HepG2 (cell line): ENCODE results near the gene TTLL11. TPM values are rescaled to one million over a fixed set of nuclear protein-coding genes. Genes with fewer than 3 reads are reported as not detected.

ENCODE experiments used
- ATAC-seq: fragments of 200-7000 bp; cut with Tn5 transposase; 3 replicates; pipeline ENCODE4 v1.9.1; 2020; ENCODE audit warnings: mild to moderate bottlenecking, moderate library complexity
- BruUV-seq: library from RNA; stranded (reverse); fragments of 400-500 nt; replicated peaks from 2 replicates; lab custom pipeline; 2021; lab: Mats Ljungman, UMichigan
- CTCF ChIA-PET: fragments of 300-600 bp; formaldehyde crosslinking; extraction: SDS; loops from one replicate; lab custom pipeline; 2021; ENCODE audit warnings: low total read pairs, inconsistent platforms, low intra/inter-chr PET ratio; lab: Yijun Ruan, JAX
- POLR2A ChIA-PET: fragments of 350-600 bp; sonication (Branson Sonifier 250); formaldehyde crosslinking; loops from one replicate; lab custom pipeline; 2020; ENCODE audit warnings: antibody characterized with exemption, inconsistent platforms; lab: Yijun Ruan, JAX
- DNase-seq: peaks from one replicate; pipeline ENCODE4 v3.0.0-alpha.2; 2015; ENCODE audit warnings: low spot score
- FAIRE-seq: peaks from 3 replicates; lab custom pipeline; 2011; peaks lifted over from hg19 to GRCh38; lab: Jason Lieb, UNC
- H2AFZ ChIP-seq: one replicate; pipeline ENCODE4 v1.6.1; 2011; ENCODE audit warnings: low read length, inconsistent platforms
- H3K27ac ChIP-seq: fragments of 300-600 bp; 3 replicates; pipeline ENCODE4 v1.8.0; 2011; ENCODE audit warnings: mixed run types, mild to moderate bottlenecking, mixed read lengths, low read length, inconsistent platforms; ENCODE audit not compliant: insufficient read depth; ENCODE audit errors: extremely low read length
- H3K27me3 ChIP-seq, 2 experiments: fragments of 200-600 bp in 1 of 2; 2 replicates in 1 of 2; 3 replicates in 1 of 2; pipeline versions ENCODE4 v1.6.0 to v1.8.0; 2011; ENCODE audit warnings: low read length in 2 of 2, mild to moderate bottlenecking in 2 of 2, moderate library complexity in 2 of 2, inconsistent platforms in 1 of 2; ENCODE audit not compliant: insufficient read depth in 2 of 2, control insufficient read depth in 1 of 2
- H3K36me3 ChIP-seq, 2 experiments: fragments of 200-600 bp in 1 of 2; replicated peaks in 1 of 2; 2 replicates in 1 of 2; 3 replicates in 1 of 2; pipeline versions ENCODE4 v1.5.1 to v1.8.0; 2011; ENCODE audit warnings: low read length in 2 of 2, inconsistent platforms in 1 of 2; ENCODE audit not compliant: insufficient read depth in 2 of 2, control insufficient read depth in 1 of 2
- H3K4me1 ChIP-seq: 2 replicates; pipeline ENCODE4 v1.5.1; 2012; ENCODE audit warnings: low read length, inconsistent platforms; ENCODE audit not compliant: insufficient read depth
- H3K4me2 ChIP-seq: 2 replicates; pipeline ENCODE4 v1.6.0; 2011; ENCODE audit warnings: low read depth, low read length, inconsistent platforms
- H3K4me3 ChIP-seq, 3 experiments: fragments of 200-600 bp in 1 of 3; sonication (generic), shearing (Covaris generic) in 1 of 3; replicated peaks in 1 of 3; 2 replicates each; pipeline ENCODE4 v1.5.1; 2011 to 2016; ENCODE audit warnings: low read length in 3 of 3, inconsistent platforms in 2 of 3, low read depth in 2 of 3, mild to moderate bottlenecking in 2 of 3, control low read depth in 1 of 3, mixed read lengths in 1 of 3; ENCODE audit not compliant: insufficient read depth in 1 of 3
- H3K79me2 ChIP-seq: one replicate; pipeline ENCODE4 v1.6.1; 2011; ENCODE audit warnings: low read length, inconsistent platforms; ENCODE audit not compliant: insufficient read depth
- H3K9ac ChIP-seq: 2 replicates; pipeline ENCODE4 v1.6.0; 2011; ENCODE audit warnings: mild to moderate bottlenecking, low read depth, low read length, inconsistent platforms; ENCODE audit not compliant: insufficient read depth
- H3K9me3 ChIP-seq: 2 replicates; pipeline ENCODE4 v1.5.1; 2012; ENCODE audit warnings: mild to moderate bottlenecking, low read length
- H4K20me1 ChIP-seq: 2 replicates; pipeline ENCODE4 v1.6.0; 2011; ENCODE audit warnings: inconsistent platforms, mild to moderate bottlenecking, low read length, moderate library complexity; ENCODE audit not compliant: insufficient read depth
- ATF5 ChIP-seq: sonication (generic); formaldehyde crosslinking; IDR thresholded peaks from 2 replicates; pipeline ENCODE4 v1.4.0; 2020; ENCODE audit warnings: mild to moderate bottlenecking, low read depth, missing genetic modification reagents
- CREB1 ChIP-seq, 2 experiments: fragments of 450-650 bp in 1 of 2; IDR thresholded peaks; 2 replicates each; pipeline ENCODE4 v1.6.1; 2016 to 2017; ENCODE audit warnings: control low read depth in 1 of 2, mild to moderate bottlenecking in 1 of 2, missing compliant biosample characterization in 1 of 2, missing genetic modification characterization in 1 of 2
- FOXA1 ChIP-seq, 2 experiments: fragments of 450-650 bp in 1 of 2; sonication (generic) in 1 of 2; formaldehyde crosslinking in 1 of 2; IDR thresholded peaks; 2 replicates each; pipeline versions ENCODE4 v1.4.0 to v1.6.1; 2016 to 2020; ENCODE audit warnings: missing genetic modification reagents in 1 of 2
- HOXA7 ChIP-seq: sonication (generic); formaldehyde crosslinking; IDR thresholded peaks from 2 replicates; pipeline ENCODE4 v1.8.1; 2022; ENCODE audit warnings: mild to moderate bottlenecking, missing genetic modification reagents, moderate library complexity
- JUNB ChIP-seq: sonication (generic); formaldehyde crosslinking; IDR thresholded peaks from 2 replicates; pipeline ENCODE4 v1.8.0; 2022; ENCODE audit warnings: missing genetic modification reagents, mild to moderate bottlenecking, borderline replicate concordance
- KDM1A ChIP-seq: IDR thresholded peaks from 2 replicates; pipeline ENCODE4 v1.6.1; 2016; ENCODE audit warnings: missing compliant biosample characterization
- KDM5B ChIP-seq: sonication (generic); formaldehyde crosslinking; IDR thresholded peaks from 2 replicates; pipeline ENCODE4 v1.4.0; 2020; ENCODE audit warnings: missing genetic modification reagents, mild to moderate bottlenecking, borderline replicate concordance
- ZBTB21 ChIP-seq: sonication (generic); formaldehyde crosslinking; IDR thresholded peaks from 2 replicates; pipeline ENCODE4 v1.4.0; 2020; ENCODE audit warnings: missing genetic modification reagents
- ZNF709 ChIP-seq: sonication (generic); formaldehyde crosslinking; IDR thresholded peaks from 2 replicates; pipeline ENCODE4 v1.5.0; 2020; ENCODE audit warnings: mild to moderate bottlenecking, missing genetic modification reagents
- WGBS: methylation state at CpG from one replicate; pipeline ENCODE4 v1.1.6; 2017; ENCODE audit warnings: low lambda C conversion rate; 5-methylcytosine and 5-hydroxymethylcytosine counted together
- in situ Hi-C: cut with HindIII; loops from 2 replicates; pipeline ENCODE4 v1.10.0; 2017; ENCODE audit warnings: low pct_unique_long_range_greater_than_20kb; ENCODE audit not compliant: extremely low pct_ligation_motif_present
- intact Hi-C: fragments of 100-400 bp; cut with micrococcal nuclease; formaldehyde crosslinking; loops from one replicate; pipeline ENCODE4 v1.10.0; 2022; ENCODE audit not compliant: unreplicated experiment
- polyA plus RNA-seq, 8 experiments: library from polyadenylated mRNA; depleted of rRNA in 3 of 8; stranded (reverse) in 7 of 8; unstranded in 1 of 8; fragments of >200 nt; fragmentation: Illumina TruSeq in 4 of 8; extraction: Trizol in 4 of 8; gene quantifications; 2 replicates each; pipeline versions ENCODE4 v1.2.1 to v1.2.3, GENCODE V29; 2011 to 2016; ENCODE audit warnings: low read depth in 4 of 8, missing spikeins in 1 of 8, mixed read lengths in 1 of 8; ENCODE audit not compliant: insufficient read depth in 1 of 8
- total RNA-seq, 5 experiments: library from RNA; depleted of rRNA; stranded (reverse); fragments of >200 nt; fragmentation: Illumina TruSeq; extraction: Trizol; gene quantifications; 2 replicates each; pipeline ENCODE4 v1.2.3, GENCODE V29; 2016; ENCODE audit warnings: low read depth in 1 of 5
- TF ChIP-seq, protein P1 (sequence below): sonication (generic); formaldehyde crosslinking; IDR thresholded peaks from 2 replicates; pipeline ENCODE4 v1.9.0; 2021; ENCODE audit warnings: missing genetic modification reagents, mild to moderate bottlenecking, borderline replicate concordance
- TF ChIP-seq, protein P2 (sequence below): IDR thresholded peaks from 2 replicates; pipeline ENCODE4 v1.6.1; 2016; ENCODE audit warnings: low read depth

TTLL11 gene
- total and polyA plus RNA-seq, 2 of the 13 experiments (the other 11 are each of a cell fraction or from before 2014, with no cell fraction given) = 4.5 to 5.2 TPM

GRCh38 chr9:121976751-121977150 is 116.4 kb downstream of the TTLL11 start:
- no peaks in the 10 kb centered on the region; the same call in 1 of the 2 replicates for H3K9me3 ChIP-seq
- ATAC-seq (no peak), FAIRE-seq (no peak), DNase-seq (no peak)
- H3K36me3 ChIP-seq = no peaks in the 10 kb centered on the region
- ChIA-PET CTCF (no interaction called here), POLR2A (no interaction called here)
- no peak overlapping the region for H3K27ac ChIP-seq
- no peaks in the 10 kb centered on the region for H3K27me3 ChIP-seq
- 64% methylated on average over 1 of the region's 1 CpG for WGBS
- H3K4me1 ChIP-seq = peaks cover 53% of the 10 kb centered on the region
- no TSS peak for BruUV-seq
- TF ChIP-seq ZNF709 (CRISPR knock-in tag) (no peak), HOXA7 (CRISPR knock-in tag) (no peak), ATF5 (CRISPR knock-in tag) (no peak), KDM1A (CRISPR knock-in tag) (no peak), FOXA1 (IDR thresholded peaks at IDR 0.05) (no peak), FOXA1 (CRISPR knock-in tag; IDR thresholded peaks at IDR 0.05) (no peak), ZBTB21 (CRISPR knock-in tag) (peak; percentile 65), KDM5B (CRISPR knock-in tag) (no peak), CREB1 (IDR thresholded peaks at IDR 0.05) (peak; percentile 84), CREB1 (CRISPR knock-in tag; IDR thresholded peaks at IDR 0.05) (no peak), JUNB (CRISPR knock-in tag) (no peak)
- TF ChIP-seq, protein P1, sequence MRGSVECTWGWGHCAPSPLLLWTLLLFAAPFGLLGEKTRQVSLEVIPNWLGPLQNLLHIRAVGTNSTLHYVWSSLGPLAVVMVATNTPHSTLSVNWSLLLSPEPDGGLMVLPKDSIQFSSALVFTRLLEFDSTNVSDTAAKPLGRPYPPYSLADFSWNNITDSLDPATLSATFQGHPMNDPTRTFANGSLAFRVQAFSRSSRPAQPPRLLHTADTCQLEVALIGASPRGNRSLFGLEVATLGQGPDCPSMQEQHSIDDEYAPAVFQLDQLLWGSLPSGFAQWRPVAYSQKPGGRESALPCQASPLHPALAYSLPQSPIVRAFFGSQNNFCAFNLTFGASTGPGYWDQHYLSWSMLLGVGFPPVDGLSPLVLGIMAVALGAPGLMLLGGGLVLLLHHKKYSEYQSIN = no peak
- TF ChIP-seq, protein P2, sequence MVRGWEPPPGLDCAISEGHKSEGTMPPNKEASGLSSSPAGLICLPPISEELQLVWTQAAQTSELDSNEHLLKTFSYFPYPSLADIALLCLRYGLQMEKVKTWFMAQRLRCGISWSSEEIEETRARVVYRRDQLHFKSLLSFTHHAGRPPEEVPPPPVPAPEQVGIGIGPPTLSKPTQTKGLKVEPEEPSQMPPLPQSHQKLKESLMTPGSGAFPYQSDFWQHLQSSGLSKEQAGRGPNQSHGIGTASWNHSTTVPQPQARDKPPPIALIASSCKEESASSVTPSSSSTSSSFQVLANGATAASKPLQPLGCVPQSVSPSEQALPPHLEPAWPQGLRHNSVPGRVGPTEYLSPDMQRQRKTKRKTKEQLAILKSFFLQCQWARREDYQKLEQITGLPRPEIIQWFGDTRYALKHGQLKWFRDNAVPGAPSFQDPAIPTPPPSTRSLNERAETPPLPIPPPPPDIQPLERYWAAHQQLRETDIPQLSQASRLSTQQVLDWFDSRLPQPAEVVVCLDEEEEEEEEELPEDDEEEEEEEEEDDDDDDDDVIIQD (CRISPR knock-in tag) = no peak
- H4K20me1 ChIP-seq = no peaks in the 10 kb centered on the region
- no peak overlapping the region for H3K9ac ChIP-seq
- no peak overlapping the region for H2AFZ ChIP-seq
- no peaks in the 10 kb centered on the region for H3K79me2 ChIP-seq
- in situ Hi-C loops (loop anchor here (25.0 kb wide), 1 partner anchor 239 kb away; no protein-coding TSS in a partner anchor), intact Hi-C loops (loop anchor here (5.0 kb wide), 1 partner anchor 239 kb away; no protein-coding TSS in a partner anchor)
- 0 out of 2 replicates have a peak overlapping the region, but pooled peaks have one; percentile 76 for H3K4me2 ChIP-seq
- no peak overlapping the region for H3K4me3 ChIP-seq
